Measurements from ENCODE around the gene KIRREL1. TPM values are rescaled to one million over a fixed set of nuclear protein-coding genes. Genes with fewer than 3 reads are reported as not detected.
A peak's percentile ranks its signal among the peaks of the same experiment; 100 is the strongest.

KIRREL1 gene
- total RNA-seq, 4 donors from 2014 or later: 34.1 to 102 (median 57.4) TPM

GRCh38 chr1:158043232-158043631, 49.8 kb downstream of the KIRREL1 start:
- intact Hi-C loops (cut with DNase I; ENCODE audit: low total_unique reads): no loop called here
- peak in 1 of 2 donors; percentile 52 for DNase-seq
- H3K9me3 ChIP-seq: no peaks in the 10 kb centered on the region
- H3K36me3 ChIP-seq: no peaks in the 10 kb centered on the region
- no peak overlapping the region for H3K4me3 ChIP-seq
- H3K27me3 ChIP-seq: no peaks in the 10 kb centered on the region
- TF ChIP-seq POLR2A (IDR thresholded peaks at IDR 0.05): no peak
- TF ChIP-seq CTCF (IDR thresholded peaks at IDR 0.05): no peak
- H3K27ac ChIP-seq: no peak overlapping the region
- peaks cover under 1 to 11% of the 10 kb centered on the region in 2 donors for H3K4me1 ChIP-seq

- peak; percentile 52 to 54 for DNase-seq
- peak overlapping the region; percentile 13 to 48 for H3K27ac ChIP-seq
- intact Hi-C loops (cut with DNase I; ENCODE audit: low total_unique reads): no loop called here
- peaks cover 4 to 5% of the 10 kb centered on the region in 2 donors for H3K4me1 ChIP-seq
- H3K27me3 ChIP-seq: no peaks in the 10 kb centered on the region
- TF ChIP-seq POLR2A (IDR thresholded peaks at IDR 0.05) (no peak), CTCF (IDR thresholded peaks at IDR 0.05) (no peak)
- no peaks in the 10 kb centered on the region for H3K9me3 ChIP-seq
- H3K4me3 ChIP-seq: no peak overlapping the region
- no peaks in the 10 kb centered on the region for H3K36me3 ChIP-seq
Observed at GRCh38 chr1:158045639-158046038, 52.2 kb downstream of the KIRREL1 start.

- no peaks in the 10 kb centered on the region for H3K27me3 ChIP-seq
- TF ChIP-seq POLR2A (IDR thresholded peaks at IDR 0.05) (no peak), CTCF (IDR thresholded peaks at IDR 0.05) (no peak)
- H3K27ac ChIP-seq: no peak overlapping the region
- H3K36me3 ChIP-seq: no peaks in the 10 kb centered on the region
- intact Hi-C loops (cut with DNase I; ENCODE audit: low total_unique reads): no loop called here
- H3K4me3 ChIP-seq: no peak overlapping the region
- no peak for DNase-seq
- no peaks in the 10 kb centered on the region for H3K9me3 ChIP-seq
- peaks cover 4 to 5% of the 10 kb centered on the region in 2 donors for H3K4me1 ChIP-seq
Observed at GRCh38 chr1:158046715-158047510, 53.5 kb downstream of the KIRREL1 start.

- no peak for DNase-seq
- H3K4me1 ChIP-seq: peaks cover 4 to 5% of the 10 kb centered on the region in 2 donors
- no peaks in the 10 kb centered on the region for H3K9me3 ChIP-seq
- H3K36me3 ChIP-seq: no peaks in the 10 kb centered on the region
- H3K4me3 ChIP-seq: no peak overlapping the region
- intact Hi-C loops (cut with DNase I; ENCODE audit: low total_unique reads): no loop called here
- no peak overlapping the region for H3K27ac ChIP-seq
- H3K27me3 ChIP-seq: no peaks in the 10 kb centered on the region
- TF ChIP-seq POLR2A (IDR thresholded peaks at IDR 0.05): no peak
- TF ChIP-seq CTCF (IDR thresholded peaks at IDR 0.05): no peak
Observed at GRCh38 chr1:158048371-158049067, 55.1 kb downstream of the KIRREL1 start.

GRCh38 chr1:158049853-158050252, 56.4 kb downstream of the KIRREL1 start:
- intact Hi-C loops (cut with DNase I; ENCODE audit: low total_unique reads): no loop called here
- TF ChIP-seq POLR2A (IDR thresholded peaks at IDR 0.05) (no peak), CTCF (IDR thresholded peaks at IDR 0.05) (no peak)
- Histone ChIP-seq H3K4me3 (no peak overlapping the region), H3K9me3 (no peaks in the 10 kb centered on the region), H3K4me1 (peaks cover 4 to 5% of the 10 kb centered on the region in 2 donors), H3K36me3 (no peaks in the 10 kb centered on the region), H3K27ac (no peak overlapping the region), H3K27me3 (no peaks in the 10 kb centered on the region)
- DNase-seq: no peak
